ENCODE results near the gene KDM8.

GRCh38 chr16:27188633-27189032 lies 14.7 kb upstream of the KDM8 start:
- TF ChIP-seq CTCF (conservative IDR thresholded peaks at IDR 0.05; ENCODE audit: low read depth in 2 of 2) (no peak), EZH2 (IDR thresholded peaks at IDR 0.05; ENCODE audit: low read depth, unreplicated experiment) (no peak), EZH2phosphoT487 (IDR thresholded peaks at IDR 0.05; ENCODE audit: unreplicated experiment) (no peak), POLR2AphosphoS5 (IDR thresholded peaks at IDR 0.05; ENCODE audit: low read depth) (no peak), REST (IDR thresholded peaks at IDR 0.05; ENCODE audit: unreplicated experiment) (no peak), ZNF462 (CRISPR knock-in tag; IDR thresholded peaks at IDR 0.05) (no peak), ZNF114 (CRISPR knock-in tag; IDR thresholded peaks at IDR 0.05) (no peak), ZNF331 (CRISPR knock-in tag; IDR thresholded peaks at IDR 0.05; ENCODE audit: low read depth) (no peak), CREB1 (CRISPR knock-in tag; IDR thresholded peaks at IDR 0.05; ENCODE audit: low read depth) (no peak), ETS1 (IDR thresholded peaks at IDR 0.05) (no peak), STAT1 (IDR thresholded peaks at IDR 0.05; ENCODE audit: unreplicated experiment) (no peak), JUNB (IDR thresholded peaks at IDR 0.05; ENCODE audit: unreplicated experiment) (no peak), NANOG (IDR thresholded peaks at IDR 0.05; ENCODE audit: borderline replicate concordance) (no peak)
